ENCODE measurements around the gene EYA2. TPM values are rescaled to one million over a fixed set of nuclear protein-coding genes. Genes with fewer than 3 reads are reported as not detected.
A peak's percentile ranks its signal among the peaks of the same experiment; 100 is the strongest.

Gene EYA2
- total and polyA plus RNA-seq, 2 of the 4 experiments (the other 2 are of a cell fraction) = 2.3 to 5.4 TPM

- H2AK5ac ChIP-seq (ENCODE audit: low read depth, low read length) = no peak overlapping the region
- H3K79me1 ChIP-seq (ENCODE audit: low read depth in 1 of 2, low read length in 2 of 2) = no peaks in the 10 kb centered on the region
- no peak overlapping the region for H2BK120ac ChIP-seq (ENCODE audit: low read depth, low read length)
- H3K4me2 ChIP-seq (ENCODE audit: low read depth, low read length) = no peak overlapping the region
- H4K5ac ChIP-seq (ENCODE audit: low read depth, low read length) = no peak overlapping the region
- H3K18ac ChIP-seq (ENCODE audit: low read depth, low read length) = no peak overlapping the region
- intact Hi-C loops (cut with micrococcal nuclease) (no loop called here), in situ Hi-C loops (cut with MboI; ENCODE audit: low sequenced_read_pairs) (no loop called here), dilution Hi-C loops (cut with HindIII; ENCODE audit: low sequenced_read_pairs, unreplicated experiment) (no loop called here)
- no peak overlapping the region for H2BK20ac ChIP-seq (ENCODE audit: low read depth, low read length)
- TF ChIP-seq CEBPB (IDR thresholded peaks at IDR 0.05; ENCODE audit: low read depth, low read length) (peak; percentile 32; the same call in 1 of the 2 replicates), FOS (IDR thresholded peaks at IDR 0.05; ENCODE audit: low read depth, low read length) (no peak)
- no peak overlapping the region for H3K27ac ChIP-seq (ENCODE audit: insufficient read depth, low read length)
- ChIA-PET POLR2A (ENCODE audit: unreplicated experiment) (no interaction called here), CTCF (no interaction called here)
- H4K8ac ChIP-seq (ENCODE audit: low read depth in 2 of 2, low read length in 2 of 2) = no peak overlapping the region
- no peak overlapping the region for H3K4ac ChIP-seq (ENCODE audit: low read depth, low read length)
- WGBS, 2 experiments (ENCODE audit: extremely low coverage in 2 of 2, insufficient read length in 1 of 2) = 60% methylated on average over 1 of the region's 8 CpGs; no CpG with 5 or more reads in 1 of the 2 experiments
- H3K4me1 ChIP-seq (ENCODE audit: control insufficient read depth, insufficient read depth, low read length) = no peaks in the 10 kb centered on the region; the same call in 1 of the 2 replicates
- no peak overlapping the region for H3K23ac ChIP-seq (ENCODE audit: low read depth, low read length)
- H4K91ac ChIP-seq (ENCODE audit: insufficient read depth, low read depth, low read length) = no peak overlapping the region
- no peak overlapping the region for H3K56ac ChIP-seq (ENCODE audit: extremely low read depth, insufficient read depth, low read length)
- H2AK9ac ChIP-seq (replicated peaks; ENCODE audit: low read depth, low read length, poor library complexity) = no peak overlapping the region
- no peak overlapping the region for H3K9ac ChIP-seq (ENCODE audit: low read depth, low read length)
- no TSS peak for BruUV-seq (replicated peaks)
- no peak overlapping the region for H2BK15ac ChIP-seq (ENCODE audit: low read depth, low read length)
- H4K20me1 ChIP-seq (ENCODE audit: insufficient read depth, low read length) = no peaks in the 10 kb centered on the region
- no peak overlapping the region for H3K4me3 ChIP-seq (ENCODE audit: insufficient read depth, low read depth, low read length)
- no peaks in the 10 kb centered on the region for H3K27me3 ChIP-seq (ENCODE audit: control insufficient read depth, insufficient read depth, low read length)
- DNase-seq (no peak), ATAC-seq (ENCODE audit: low read depth) (no peak)
- H3K9me1 ChIP-seq (ENCODE audit: insufficient read depth, low read length) = no peaks in the 10 kb centered on the region
- H3K9me3 ChIP-seq (ENCODE audit: control insufficient read depth, insufficient read depth, low read length) = peaks cover 5% of the 10 kb centered on the region
- H3K36me3 ChIP-seq (ENCODE audit: control insufficient read depth, insufficient read depth, low read length) = peaks cover 3% of the 10 kb centered on the region; the same call in 1 of the 2 replicates
- H2AFZ ChIP-seq (replicated peaks; ENCODE audit: low read length, poor library complexity) = no peak overlapping the region
- H3K14ac ChIP-seq (replicated peaks; ENCODE audit: low read depth, low read length) = no peak overlapping the region
- no peak overlapping the region for H2BK5ac ChIP-seq (ENCODE audit: low read depth, low read length, poor library complexity, severe bottlenecking)
Measured at GRCh38 chr20:47032933-47033578, 138.4 kb downstream of the EYA2 start.

Measured in IMR-90 (cell line).